ENCODE results near the gene ITCH.
"Not testable (repeated sequence)": the region's sequence is repeated elsewhere in the genome, so short reads cannot be mapped to it uniquely, and the experiment has no call there.

ITCH gene

DNA sequence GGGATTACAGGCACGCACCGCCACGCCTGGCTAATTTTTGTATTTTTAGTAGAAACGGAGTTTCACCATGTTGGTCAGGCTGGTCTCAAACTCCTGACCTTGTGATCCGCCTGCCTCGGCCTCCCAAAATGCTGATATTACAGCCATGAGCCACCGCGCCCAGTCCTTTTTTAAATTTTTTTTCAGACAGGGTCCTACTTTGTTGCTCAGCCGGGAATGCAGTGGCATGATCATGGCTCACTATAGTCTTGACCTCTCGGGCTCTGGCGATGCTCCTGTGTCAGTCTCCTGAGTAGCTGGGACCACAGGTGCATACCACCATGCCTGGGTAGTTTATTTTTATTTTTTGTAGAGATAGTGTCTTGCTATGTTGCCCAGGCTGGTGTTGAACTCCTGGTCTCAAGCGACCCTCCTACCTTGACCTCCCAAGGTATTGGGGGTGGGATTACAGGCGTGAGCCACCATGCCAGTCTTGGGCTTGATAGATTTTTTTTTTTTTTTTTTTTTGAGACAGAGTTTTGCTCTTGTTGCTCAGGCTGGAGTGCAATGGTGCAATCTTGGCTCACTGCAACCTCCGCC, 19.9 kb downstream of the ITCH start:
- not testable (repeated sequence) for DNase-seq

DNA sequence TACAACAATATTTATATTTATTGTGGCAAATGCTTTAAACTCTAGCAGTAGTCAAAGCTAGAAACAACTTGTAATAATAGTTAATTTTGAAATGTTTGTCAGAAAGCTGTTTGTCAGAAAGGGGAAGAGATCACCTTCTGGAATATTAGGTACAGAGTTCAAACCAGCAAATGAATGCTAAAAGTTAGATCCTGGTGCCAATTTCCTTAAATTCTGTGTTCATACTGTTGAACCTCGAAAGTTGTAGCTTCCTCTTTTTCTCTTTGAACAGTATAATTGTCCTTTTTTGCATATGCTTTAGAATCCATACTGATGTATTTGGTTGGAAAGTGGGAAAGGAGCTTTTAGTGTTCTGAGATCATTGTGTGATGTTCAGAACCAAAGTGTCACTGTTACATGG, 22.4 kb downstream of the ITCH start:
- DNase-seq, result no peak

DNA sequence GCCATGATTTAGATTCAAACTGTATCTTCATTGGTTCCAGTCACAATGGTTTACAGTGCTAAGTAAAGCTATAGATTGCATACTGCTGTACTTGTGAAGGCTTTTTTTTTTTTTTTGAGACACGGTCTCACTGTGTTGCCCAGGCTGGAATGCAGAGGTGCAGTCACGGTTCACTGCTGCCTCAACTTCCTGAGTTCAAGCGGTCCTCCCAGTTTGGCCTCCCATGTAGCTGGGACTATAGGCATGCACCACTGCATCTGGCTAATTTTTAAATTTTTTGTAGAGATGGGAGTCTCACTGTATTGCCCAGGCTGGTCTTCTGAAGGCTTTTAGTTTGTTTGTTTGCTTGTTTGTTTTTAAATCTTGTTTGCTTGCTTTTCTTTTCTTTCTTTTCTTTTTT, 24.9 kb downstream of the ITCH start:
- no peak for DNase-seq

DNA sequence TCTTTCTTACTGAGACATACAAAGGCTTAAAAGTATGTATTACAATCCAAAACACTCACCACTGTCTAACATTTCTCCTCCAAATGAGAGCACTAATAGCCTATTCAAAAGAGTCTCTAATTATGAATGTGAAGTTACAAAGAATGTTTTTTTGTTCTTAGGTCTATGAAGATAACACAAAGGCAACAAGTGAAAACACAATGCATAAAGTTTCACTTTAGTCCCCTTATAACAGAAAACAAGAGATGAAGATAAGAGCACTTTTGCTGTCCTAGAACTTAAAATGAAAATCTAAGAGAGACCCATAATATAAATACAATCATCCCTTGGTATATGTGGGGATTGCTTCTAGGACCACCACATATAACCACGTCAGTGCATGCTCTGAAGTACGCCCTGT, 25.6 kb downstream of the ITCH start:
- no peak for DNase-seq

DNA sequence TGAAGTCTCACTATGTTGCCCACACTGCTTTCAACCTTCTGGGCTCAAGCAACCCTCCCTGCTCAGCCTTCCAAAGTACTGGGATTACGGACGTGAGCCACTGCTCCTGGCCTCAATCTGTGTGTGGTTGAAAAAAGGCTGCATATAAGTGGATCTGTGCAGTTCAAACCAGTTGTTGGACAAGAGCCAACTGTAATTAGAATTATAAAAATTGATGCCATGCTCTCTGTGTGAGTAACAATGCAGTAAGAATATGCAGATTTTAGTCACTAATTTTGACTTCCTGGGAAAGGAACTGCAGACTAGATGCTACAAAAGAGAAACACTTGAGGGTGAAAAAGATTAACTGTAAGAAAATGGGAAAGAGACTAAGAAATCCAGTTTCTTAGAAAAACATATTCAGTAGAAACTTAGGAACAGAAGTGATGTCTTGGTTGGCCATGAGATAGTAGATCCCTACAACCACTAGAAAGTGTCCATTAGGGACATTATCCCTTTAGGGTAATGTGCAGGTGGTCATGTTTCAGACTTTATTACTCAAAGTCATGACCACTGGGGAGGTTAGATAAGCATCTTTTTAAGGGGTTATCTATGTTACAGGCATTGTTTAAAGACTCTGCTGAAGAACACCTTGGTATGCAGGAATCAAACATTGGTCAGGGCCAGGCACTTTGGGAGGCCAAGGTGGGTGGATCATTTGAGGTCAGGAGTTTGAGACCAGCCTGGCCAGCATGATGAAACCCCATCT, 26.3 kb downstream of the ITCH start:
- DNase-seq, result no peak

DNA sequence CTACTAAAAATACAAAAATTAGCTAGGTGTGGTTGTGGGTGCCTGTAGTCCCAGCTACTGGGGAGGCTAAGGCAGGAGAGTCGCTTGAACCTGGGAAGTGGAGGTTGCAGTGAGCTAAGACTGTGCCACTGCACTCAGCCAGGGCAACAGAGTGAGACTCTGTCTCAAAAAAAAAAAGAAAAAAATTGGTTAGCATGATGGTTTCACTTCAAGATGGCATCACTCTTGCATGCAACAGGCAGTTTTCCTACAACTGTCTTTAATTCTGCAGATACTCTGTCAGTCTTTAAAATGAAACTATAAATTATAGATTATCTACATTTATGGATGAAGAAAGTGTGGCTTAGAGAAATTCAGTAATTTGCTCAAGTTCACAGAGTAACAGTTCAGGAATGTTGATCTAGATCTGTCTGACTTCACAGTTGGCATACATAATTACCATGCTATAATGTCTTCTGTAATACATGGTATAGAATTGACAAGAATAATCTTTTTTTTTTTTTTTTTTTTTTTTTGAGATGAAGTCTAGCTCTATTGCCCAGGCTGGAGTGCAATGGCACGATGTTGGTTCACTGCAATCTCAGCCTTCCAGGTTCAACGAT, 27.0 kb downstream of the ITCH start:
- no peak for DNase-seq

DNA sequence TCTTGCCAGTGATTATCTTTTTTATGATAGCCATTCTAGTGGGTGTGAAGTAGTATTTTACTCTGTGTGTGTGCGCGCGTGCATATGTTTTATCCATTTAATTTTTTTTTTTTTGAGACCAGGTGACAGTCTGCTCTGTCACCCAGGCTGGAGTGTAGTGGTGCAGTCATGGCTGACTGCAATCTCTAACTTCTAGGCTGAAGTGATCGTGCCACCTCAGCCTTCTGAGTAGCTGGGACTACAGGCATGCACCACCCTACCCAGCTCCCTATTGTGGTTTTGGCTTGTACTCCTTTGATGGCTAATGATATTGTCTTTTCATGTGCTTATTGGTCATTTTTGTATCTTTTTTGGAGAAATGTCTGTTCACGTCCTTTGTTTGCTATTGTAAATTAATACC, 33.3 kb downstream of the ITCH start:
- DNase-seq, result no peak

DNA sequence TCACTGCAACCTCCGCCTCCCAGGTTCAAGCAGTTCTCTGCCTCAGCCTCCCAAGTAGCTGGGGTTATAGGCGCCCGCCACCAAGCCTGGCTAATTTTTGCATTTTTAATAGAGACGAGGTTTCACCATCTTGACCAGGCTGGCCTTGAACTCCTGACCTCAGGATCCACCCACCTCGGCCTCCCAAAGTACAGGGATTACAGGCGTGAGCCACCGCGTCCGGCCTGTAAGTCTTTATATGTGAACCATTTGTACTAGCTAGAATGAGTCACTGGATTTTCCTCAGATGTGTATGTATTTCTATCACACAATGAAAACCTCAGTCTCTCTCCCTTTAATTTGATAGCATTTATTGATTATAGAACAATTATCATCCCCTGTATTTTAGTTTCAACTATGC, 34.0 kb downstream of the ITCH start:
- DNase-seq, result no peak

DNA sequence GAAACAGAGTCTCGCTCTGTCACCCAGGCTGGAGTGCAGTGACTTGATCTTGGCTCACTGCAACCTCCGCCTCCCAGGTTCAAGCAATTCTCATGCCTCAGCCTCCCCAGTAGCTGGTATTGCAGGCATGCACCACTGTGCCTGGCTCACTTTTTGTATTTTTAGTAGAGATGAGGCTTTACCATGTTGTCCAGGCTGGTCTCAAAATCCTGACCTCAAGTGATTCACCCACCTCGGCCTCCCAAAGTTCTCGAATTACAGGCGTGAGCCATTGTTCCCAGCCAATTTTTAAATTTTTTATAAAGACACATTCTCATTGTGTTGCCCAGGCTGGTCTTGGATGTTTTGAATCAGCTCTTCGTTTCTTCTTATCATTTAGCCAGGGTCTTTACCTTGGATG, 37.7 kb downstream of the ITCH start:
- DNase-seq, result not testable (repeated sequence)

DNA sequence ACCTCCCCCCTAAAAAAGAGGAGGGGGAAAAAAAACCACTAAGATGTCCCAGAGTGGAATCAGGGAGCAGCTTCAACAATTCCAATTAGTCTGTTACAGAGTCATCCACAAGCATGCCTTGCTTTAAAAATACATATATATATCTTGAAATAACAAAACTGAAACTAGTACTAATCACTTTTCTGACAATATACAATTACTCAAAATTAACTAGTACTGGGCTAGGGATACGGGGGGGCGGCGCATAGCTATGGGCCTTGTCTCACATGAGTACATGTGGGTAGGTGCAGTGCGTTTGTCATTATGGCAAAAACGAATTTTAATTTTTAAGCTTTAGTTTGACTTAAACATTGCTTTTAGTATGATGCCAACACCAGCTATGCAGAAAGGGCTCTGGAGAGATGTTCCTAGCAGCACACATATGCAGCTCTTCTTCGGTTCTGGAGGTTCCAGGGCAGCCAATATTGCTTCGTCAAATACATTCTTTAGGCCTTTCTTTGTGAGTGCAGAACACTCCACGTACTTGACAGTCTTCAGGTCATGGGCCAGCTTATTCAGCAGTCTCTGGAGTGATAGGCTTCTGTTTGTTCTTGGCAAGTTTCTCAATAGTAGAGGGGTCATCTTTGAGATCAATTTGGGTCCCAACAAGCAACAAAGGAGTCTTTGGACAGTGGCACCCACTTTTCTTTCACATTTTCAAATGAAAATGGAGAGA, 38.8 kb downstream of the ITCH start:
- DNase-seq, result no peak

DNA sequence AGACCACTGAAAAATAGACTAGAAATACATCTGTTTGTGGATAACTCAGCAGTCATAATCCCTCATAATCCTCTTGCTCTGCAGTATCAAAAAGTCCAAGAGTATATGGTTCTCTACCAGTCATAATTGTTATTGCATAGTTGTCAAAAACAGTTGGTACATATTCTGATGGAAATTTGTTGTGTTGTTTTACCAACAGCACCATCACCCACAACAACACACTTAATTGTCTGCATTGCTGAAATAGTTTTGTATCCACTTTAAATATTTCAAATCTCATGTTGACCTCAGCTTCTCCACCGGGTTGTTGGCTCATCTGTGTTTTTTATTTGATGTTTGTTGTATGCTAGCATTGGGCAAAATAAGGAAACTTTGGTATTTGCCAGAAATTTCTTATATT, 39.4 kb downstream of the ITCH start:
- DNase-seq, result no peak

DNA sequence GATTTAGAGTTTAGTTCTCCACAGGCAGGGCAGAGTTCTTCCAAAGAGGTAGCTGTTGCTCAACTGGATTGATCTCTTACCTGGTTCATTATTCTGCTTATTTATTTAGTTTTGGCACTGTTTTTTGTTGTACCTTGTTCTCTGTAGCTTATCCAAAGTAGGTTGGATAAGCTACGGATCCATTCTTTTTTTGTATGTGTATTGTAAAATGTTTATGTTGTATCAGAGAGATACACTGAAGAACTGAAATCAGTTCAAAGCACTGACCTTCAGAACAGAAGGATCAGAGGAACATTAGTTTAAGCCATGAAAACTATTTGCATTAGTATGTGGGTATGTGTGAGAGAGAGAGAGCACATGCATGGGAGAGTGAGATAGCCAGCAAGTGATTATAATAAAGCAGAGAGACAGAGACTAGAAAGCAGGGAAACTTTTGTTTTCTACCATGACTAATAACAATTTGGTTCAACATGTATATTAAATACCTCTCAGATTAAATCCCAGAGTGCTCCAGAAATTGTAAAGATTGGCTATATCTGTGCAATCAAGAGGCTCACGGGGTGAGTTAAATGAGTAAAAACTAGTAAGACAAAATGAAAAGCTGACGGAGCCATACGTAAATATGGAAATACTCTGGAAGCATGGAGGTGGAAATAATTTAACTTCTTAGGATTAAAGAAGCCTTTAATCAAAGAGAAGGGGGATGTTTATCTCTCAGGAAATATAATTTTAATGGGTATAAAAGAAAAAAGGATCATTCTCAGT, 40.2 kb downstream of the ITCH start:
- DNase-seq, result no peak

DNA sequence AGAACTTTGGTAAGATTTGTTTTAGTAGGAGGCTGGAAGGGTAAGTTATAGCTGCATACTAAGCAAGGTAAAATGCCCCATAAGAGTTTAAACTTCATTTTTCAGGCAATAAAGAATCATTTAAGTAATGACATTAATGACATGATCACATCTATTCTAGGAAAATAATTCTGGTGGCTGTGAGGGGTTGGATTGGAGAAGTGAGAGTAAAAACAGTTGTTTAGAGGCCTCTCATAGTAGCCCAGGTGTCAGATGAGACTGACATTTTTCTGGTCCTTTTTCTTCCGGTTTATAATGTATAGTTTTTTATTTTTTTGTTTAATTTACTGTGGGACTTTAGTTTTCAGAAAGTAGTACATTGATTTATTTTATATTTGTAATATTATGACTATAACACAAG, 40.8 kb downstream of the ITCH start:
- DNase-seq, result no peak

DNA sequence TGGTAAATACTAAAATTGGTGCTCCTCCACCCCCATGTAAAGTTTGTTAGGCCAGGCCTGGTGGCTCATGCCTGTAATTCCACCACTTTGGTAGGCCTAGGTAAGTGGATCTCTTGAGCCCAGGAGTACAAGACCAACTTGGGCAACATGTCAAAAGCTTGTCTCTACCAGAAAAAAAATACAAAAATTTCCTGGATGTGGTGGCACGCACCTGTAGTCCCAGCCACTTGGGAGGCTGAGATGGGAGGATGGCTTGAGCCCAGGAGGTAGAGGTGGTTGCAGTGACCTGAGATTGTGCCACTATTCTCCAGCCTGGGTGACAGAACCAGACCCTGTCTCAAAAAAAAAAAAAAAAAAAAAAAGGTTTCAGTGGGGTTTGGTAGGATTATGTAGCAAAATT, 41.7 kb downstream of the ITCH start:
- DNase-seq, result no peak

DNA sequence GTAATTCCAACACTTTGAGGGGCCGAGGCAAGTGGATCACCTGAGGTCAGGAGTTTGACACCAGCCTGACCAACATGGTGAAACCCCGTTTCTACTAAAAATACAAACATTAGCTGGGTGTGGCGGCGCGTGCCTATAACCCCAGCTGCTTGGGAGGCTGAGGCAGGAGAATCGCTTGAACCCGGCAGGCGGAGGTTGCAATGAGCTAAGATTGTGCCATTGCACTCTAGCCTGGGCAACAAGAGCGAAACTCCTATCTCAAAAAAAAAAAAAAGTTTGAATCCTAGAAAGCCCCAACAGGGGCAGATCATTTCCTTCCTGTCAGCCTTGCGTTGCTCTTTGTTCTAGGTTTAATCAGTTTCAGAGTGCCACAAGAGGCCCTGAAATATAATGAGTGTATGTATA, 42.2 kb downstream of the ITCH start:
- peak; percentile 54 for DNase-seq

DNA sequence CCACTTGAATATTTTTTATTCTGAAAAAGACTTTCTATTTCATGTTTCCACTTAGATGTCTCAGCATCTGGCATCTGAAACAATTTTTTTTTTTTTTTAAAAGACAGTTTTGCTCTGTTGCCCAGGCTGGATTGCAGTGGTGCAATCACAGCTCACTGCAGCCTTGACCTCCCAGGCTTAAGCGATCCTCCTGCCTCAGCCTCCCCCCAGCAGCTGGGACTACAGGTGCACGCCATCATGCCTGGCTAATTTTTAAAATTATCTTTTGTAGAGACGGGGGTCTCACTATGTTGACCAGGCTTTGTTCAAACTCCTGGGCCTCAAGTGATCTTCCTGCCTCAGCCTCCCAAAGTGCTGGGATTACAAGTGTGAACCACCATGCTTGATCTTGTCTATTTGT, 42.9 kb downstream of the ITCH start:
- DNase-seq, result not testable (repeated sequence)

DNA sequence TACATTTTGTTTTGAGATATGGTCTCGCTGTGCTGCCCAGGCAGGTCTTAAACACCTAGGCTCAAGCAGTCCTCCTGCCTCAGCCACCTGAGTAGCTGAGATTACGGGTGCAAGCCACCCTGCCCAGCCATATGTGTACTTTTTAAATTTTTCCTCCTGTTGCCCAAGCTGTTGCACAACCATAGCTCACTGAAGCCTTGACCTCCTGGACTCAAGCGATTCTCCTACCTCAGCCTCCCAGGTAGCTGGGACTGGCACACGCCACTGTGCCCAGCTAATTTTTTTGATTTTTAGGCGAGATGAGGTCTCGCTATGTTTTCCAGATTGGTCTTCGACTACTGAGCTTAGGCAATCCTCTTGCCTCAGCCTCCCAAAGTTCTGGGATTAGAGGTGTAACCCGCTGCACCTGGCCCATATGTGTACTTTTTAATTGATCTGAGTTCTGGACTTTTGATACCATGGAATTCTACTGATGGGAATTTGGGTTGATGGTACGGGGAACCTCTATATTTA, 44.9 kb downstream of the ITCH start:
- DNase-seq, result no peak

DNA sequence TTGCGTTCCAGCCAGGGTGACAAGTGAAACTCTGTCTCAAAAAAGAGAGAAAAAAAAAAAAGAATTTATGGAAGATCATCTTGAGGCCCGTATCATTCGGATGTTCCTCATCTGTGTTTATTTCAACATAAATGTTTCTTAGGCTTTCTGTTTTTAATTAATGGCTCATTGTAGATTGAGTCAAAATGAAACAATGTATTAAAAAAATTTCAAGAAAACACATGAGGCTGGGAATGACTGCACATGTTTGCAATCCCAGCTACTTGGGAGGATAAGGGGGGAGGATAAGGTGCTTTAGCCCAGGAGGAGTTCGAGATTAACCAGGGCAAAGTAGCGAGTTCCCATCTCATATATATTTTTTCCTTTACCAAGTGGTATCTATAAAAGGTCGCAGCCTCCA, 47.3 kb downstream of the ITCH start:
- no peak for DNase-seq

DNA sequence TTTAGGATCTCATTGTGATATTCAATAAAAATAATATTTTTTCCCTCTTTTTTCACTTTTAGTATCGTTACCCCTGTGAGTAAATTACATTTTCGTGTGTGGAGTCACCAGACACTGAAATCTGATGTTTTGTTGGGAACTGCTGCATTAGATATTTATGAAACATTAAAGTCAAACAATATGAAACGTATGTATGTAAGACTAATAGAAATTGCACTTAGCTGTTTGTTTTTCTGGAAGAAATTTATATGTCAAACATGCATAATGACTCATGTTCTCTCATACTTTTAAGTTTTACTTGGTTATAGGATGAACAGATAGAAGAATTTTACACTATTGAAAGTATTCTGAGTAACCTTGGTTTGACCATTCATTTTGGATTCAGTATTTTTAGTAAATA, 49.4 kb downstream of the ITCH start:
- no peak for DNase-seq

DNA sequence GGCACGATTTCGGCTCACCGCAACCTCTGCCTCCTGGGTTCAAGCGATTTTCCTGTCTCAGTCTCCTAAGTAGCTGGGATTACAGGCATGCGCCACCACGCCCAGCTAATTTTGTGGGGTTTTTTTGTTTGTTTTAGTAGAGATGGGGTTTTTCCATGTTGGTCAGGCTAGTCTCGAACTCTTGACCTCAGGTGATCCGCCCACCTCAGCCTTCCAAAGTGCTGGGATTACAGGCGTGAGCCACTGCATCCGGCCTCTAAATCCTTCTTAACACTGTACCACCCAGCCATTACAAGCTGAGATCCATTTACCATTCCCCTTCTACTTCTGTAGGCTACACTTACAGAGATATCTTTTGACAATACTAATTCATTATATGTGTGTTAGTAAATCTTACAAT, 51.5 kb downstream of the ITCH start:
- not testable (repeated sequence) for DNase-seq

DNA sequence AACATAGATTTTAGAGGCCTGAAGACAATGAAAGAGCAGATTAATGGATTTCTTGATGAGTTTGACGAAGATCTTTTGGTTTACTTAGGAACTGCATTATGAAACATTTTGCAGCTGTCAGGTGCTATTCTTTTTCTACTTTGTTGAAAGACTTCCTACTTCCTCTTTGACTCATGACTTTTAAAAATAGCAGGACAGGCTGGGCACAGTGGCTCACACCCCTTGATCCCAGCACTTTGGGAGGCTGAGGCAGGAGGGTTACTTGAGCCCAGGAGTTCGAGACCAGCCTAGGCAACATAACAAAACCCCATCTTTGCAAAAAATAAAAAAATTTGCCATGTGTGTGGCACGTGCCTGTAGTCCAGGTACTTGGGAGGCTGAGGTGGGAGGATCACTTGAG, 52.0 kb downstream of the ITCH start:
- no peak for DNase-seq

DNA sequence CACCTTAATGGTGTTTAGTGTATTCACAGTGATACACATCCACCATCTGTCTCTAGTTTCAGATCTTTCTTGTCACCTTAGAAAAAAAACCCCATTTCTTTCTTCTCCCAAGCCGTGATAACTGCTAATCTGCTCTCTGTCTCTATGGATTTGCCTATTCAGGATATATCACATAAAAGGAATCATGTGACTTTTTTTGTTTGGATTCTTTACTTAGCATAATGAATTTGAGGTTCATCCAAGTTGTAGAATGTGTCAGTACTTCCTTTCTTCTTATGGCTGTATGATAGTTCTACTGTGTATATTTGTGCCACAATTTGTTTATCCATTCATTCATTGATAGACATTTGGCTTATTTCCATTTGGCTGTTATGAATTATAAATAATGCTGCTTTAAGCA, 57.1 kb downstream of the ITCH start:
- DNase-seq, result no peak

DNA sequence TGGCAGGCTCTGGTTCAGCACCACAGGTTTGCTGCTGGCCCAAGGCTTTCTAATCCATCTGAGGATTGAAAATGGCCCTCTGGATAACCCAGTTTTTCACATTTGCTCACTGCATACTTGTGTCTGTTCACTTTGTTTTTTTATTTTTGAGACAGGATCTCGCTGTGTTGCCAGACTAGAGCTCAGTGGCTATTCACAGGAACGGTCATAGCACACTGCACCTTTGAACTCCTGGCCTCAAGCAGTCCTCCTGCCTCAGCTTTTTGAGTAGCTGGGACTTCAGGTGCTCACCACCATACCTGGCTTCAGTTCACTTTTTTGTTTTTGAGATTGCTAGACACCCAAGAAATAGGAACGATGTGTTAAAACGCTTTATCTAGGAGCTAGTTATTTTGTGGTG, 57.9 kb downstream of the ITCH start:
- DNase-seq, result no peak

Data from CD4-positive, alpha-beta T cell treated with Interleukin-4 for 4 hours (primary cell).